ENCODE results near the gene SAAL1.

DNA sequence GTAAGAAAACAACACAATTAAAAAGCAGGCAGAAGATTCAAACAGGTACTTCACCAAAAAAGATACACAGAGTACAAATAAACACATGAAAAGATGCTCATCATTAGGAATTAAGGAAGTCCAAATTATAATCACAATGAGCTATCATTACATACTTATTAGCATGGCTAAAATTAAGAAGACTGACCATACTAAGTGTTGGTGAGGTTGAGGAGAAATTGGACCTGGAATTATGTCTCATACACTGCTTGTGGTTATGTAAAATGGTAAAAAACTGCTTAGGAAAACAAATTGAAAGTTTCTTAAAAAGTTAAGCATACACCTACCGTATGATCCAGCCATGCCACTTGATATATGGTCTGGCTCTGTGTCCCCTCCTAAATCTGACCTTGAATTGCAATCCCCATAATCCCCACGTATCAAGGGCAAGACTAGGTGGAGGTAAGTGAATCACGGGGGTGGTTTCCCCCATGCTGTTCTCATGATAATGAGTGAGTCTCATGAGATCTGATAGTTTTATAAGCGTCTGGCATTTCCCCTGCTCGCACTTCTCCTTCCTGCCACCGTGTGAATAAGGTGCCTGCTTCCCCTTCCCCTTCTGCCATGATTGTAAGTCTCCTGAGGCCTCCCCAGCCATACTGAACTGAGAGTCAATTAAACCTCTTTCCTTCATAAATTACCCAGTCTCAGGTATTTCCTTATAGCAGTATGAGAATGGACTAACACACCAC is 4.8 kb downstream of the SAAL1 start:
- TF ChIP-seq EZH2 (IDR thresholded peaks at IDR 0.05), result no peak
- no peak for TF ChIP-seq POLR2AphosphoS5 (IDR thresholded peaks at IDR 0.05; ENCODE audit: borderline replicate concordance, low read depth, low read length)

All from SK-N-MC (cell line).